NCI-H187 treated with DMSO at 0.1 percent for 48 hours (cell line): Measurements from ENCODE around the gene NDUFS6.
"Not testable (repeated sequence)": the region's sequence is repeated elsewhere in the genome, so short reads cannot be mapped to it uniquely, and the experiment has no call there.

ENCODE experiments used
- DNase-seq: peaks from one replicate; lab custom pipeline; 2025; lab: John Stamatoyannopoulos, UW

The NDUFS6 gene

DNA sequence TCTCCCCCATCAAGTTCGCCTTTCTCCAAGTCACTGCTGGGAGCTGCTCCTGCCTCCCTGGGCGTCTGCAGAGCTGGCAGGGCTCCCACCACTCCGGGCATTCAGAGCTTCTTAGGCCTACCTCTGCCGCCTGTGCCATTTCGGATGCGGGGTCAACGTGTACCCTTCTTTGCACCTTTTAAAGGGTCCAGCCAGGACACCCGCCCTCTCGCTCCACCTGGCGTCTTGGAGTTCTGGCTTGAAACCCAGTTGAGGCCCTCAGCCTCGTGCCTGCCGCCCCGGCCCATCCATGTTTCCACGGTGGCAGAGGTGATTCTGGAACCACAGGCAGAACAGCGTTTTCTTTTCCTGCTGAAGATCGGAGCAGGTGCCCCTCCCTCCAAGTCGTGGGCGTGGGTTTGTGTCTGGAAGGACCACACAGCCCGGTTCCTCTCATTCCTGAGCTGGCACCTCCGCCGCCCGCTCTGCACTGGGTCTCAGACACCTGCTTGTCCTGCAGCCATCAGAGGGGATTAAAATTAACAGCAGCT, 32.9 kb downstream of the NDUFS6 start:
- no peak for DNase-seq

DNA sequence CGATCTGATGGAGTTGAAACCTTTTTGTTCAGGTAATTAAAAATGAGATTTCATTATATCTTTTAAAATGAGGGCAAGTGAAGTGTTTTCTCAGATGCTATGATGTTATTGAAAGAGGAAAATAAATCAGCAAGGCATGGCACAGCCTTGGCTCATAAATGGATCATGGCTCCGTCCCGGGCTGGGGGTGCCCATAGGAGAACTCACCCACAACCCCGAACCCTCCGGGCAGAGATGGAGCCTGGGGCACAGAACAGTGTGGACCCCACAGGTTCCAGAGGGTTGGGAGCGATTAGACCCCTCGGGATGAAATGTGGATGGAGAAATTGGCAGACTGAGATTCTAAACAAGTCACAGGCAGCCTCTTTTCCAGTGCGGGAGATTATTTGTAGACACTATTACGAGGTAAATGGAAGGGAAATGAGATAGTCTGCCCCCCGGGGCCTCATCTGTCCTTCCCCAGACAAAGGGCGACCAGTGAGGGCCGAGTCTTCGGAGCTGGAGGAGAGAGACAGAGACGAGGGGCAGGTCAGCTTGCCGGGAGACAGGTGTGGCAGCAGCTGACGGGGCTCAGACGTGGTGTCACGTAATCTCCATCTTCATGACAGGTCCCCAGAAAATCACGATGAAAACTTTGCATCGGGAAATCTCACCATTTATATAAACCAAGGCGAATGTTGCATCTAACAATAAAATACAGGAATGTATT, 33.7 kb downstream of the NDUFS6 start:
- DNase-seq: no peak

DNA sequence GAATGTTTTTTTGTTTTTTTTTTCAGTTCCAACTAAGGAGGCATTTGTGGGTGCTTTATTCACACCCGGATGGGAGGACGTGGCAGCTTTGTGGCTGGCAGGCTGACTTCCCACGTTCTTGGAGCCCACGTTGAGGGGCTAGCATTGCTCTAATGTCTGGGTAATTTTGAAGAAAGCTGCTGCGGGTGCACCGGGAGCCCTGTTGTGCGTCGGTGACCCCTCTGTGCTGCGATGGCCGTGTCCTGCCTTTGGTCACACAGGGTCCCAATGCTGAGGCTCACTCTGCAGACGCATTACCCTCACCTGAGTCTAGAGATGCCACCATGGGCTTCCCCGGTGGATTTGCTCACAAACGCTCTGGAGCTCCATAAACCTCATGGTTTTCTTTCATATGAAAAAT, 34.2 kb downstream of the NDUFS6 start:
- no peak for DNase-seq

DNA sequence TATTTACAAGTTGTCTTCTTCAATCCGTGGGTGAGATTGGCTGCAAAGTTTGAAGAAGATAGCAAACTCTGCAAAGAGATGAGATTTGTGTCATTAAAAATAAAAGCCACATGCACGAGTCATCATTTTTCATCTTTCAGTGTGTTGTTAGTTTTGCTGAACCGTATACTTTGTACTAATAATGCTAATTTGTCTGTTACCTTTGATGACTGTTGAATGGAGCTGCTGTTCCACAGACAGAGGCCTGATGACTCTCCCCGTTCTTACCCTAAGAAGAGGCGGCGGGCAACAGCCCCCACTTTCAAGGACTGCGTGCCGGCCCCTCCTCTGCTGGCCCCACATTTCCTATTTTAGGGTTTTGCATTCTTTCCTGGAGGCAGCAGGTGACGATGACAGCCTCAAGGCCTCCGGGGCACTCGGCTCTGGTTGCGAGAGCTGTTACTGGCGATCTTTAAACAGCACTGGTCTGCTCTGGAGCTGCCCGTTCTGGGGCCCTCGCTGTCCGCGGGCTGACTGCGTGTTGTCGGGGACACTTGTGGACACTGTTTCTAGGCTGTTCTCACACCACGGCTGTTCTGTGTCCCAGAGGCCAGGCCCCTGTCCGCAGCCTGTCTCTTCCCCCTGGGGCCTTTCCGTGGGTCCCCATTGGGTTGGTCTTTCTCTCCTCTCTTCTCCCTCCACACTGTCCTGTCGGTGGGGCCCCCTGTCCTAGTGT, 35.1 kb downstream of the NDUFS6 start:
- DNase-seq: no peak

DNA sequence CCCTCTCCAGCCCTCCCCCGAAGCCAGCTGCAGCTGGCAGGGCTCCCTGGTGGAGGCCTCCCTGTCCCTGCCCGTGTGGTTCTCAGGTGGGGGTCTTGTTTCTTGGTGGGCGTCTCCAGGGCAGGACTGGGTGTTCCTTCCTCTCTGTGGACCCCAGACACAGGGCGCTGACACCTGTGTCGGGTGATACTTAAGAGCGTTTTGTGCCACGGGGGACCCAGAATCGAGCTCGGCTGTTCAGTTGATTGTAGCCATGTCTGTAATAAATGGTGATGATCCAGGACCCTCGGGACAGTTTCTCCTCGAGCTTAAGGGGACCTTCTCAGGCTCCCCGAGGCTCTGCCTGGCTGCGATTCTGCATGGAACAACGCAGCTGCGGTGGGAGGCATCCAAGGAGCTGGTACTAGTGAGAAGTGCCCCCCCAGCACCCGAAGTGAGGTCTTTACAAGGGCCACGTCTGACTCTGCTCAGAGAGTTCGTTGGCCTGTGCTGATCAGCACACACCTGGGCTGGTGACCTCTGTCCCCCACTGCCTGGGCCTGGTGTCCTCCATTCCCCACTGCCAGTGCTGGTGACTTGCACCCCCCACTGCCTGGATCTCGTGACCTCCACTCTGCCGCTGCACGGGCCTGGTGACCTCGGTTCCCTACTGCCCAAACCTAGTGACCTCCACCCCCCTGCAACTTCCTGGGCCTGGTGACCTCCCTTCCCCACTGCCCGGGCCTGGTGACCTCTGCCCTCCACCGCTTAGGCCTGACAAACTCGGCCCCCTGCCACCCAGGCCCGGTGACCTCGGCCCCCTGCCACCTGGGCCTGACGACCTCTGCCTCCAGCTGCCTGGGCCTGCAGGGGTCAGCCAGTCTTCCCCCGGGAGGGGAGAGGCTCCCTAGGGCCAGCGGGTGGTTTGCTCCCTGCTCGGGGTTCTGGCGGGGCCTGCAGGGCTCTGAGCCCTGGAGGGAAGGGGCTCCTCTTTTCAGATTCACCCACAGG, 36.0 kb downstream of the NDUFS6 start:
- no peak for DNase-seq

DNA sequence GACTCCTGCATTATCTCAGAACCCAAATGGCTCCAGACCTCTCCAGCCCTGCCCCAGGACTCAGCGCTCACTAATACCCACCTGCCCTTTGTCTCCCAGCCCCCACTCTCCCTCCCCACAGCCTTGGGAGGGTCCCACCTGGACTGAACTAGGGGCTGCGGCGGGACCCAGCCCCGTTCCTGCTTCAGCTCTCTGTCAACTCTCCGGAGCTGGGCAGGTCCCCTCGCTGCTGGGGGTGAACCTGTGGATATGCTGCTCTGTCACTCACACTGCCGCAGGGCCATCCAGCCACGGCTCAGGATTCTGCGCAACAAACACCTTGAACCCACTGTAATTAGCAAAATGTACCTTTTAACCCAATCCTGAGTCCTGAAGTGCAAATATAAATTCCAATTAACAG, 36.8 kb downstream of the NDUFS6 start:
- DNase-seq: no peak

DNA sequence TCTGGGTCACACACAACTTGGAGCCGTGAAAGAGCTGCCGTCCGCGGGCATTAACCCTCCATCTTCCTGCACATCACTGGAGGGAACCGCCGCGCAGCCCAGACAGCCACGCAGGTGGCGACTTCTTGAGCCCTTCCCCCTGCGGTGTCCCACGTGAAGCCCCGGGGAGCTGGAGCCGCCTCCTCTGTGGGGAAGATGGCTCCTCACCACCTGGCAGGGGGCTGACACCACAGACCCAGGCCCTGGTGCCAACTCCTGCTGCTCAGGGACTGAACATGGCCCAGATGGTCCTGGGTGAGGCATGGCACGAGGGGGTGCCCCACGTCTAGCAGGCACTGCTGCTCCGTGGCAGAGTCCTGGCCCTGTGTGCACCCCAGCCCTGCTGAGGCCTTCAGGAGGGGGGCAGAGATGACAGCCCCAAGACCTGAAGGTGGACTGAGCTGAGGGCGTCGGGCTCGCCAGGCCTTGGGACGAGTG, 38.9 kb downstream of the NDUFS6 start:
- no peak for DNase-seq

DNA sequence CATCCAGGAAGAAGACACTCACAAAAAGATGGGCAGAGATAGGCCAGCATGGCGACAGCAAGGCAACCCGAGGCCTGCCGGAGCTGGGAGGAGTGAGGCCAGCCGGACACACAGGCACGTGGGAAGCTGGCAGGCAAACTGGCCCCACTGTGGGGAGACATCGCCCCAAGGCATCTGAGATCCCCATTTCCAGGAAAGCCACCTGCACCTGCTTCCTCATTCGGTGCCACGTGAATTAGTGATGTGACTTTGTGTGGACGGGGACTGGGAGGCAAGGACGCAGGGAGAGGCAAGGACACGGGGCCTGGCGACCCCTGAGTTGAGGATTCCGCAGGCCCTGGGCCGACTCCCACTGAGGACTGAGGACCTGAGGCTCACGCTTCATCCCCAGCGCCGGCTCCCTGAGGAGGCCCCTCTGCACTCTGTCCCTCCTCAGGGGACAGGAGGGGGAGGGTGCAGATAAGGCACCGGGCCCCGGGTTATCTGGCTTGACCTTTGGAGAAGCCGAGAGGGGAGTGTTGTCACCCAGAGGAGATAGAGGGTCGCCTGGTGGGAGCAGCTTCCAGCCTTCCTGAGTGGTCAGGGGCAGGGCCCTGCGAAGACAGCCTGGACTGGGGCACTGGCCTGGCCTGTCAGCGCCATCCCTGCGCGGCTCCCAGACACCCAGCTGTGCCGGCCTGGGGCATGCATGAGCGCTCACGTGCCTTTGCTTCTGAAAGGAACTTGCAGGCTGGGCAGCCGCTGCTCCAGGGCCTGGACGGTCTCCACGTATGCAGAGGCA, 39.7 kb downstream of the NDUFS6 start:
- DNase-seq: no peak

DNA sequence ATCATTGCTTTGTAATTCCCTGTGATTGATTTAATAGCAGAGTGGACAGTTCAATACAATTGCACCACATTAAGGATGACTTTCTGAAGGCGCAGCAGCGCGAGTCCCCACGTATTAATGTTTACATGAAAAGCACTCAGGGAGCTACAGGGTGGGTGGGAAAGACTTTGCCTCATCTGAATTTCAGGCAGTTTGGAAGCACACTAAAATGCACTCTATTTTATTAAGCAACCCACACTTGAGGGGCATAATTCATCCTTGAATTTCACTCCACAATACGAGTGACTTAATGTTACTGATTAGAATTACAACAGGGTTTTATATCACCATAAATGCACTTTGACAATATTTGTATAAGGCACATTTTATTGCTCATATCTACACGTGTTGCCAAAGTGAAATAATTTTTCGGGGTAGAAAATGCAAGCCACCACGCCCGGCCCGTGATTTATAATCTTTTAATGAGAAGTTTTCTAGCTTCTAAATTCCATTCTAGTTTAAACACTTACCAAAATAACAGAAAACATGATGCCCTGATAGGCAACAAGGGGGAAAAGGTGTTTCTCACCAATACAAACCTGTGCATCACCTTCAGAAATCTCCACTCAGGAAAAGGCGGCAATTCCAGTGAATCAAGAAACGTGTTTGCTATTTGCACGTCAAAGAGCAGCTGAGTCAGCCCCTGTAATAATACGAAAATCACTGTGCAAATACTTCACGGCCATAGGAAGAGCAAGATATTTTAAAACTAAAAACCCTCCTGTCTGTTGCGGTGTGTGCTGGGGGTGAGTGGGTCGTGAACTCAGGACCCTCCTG, 41.0 kb downstream of the NDUFS6 start:
- no peak for DNase-seq

DNA sequence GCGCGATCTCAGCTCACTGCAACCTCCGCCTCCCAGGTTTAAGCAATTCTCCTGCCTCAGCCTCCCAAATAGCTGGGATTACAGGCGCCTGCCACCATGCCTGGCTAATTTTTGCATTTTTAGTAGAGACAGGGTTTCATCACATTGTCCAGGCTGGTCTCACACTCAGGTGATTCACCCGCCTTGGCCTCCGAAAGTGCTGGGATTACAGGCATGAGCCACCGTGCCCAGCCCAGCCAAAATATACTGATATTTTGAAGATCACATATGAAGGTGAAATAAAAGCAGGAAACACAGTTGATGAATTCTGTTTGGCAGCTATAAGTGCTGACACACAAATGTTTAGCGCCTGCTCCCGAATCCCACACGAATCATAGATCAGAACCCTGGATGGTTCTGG, 42.6 kb downstream of the NDUFS6 start:
- not testable (repeated sequence) for DNase-seq

DNA sequence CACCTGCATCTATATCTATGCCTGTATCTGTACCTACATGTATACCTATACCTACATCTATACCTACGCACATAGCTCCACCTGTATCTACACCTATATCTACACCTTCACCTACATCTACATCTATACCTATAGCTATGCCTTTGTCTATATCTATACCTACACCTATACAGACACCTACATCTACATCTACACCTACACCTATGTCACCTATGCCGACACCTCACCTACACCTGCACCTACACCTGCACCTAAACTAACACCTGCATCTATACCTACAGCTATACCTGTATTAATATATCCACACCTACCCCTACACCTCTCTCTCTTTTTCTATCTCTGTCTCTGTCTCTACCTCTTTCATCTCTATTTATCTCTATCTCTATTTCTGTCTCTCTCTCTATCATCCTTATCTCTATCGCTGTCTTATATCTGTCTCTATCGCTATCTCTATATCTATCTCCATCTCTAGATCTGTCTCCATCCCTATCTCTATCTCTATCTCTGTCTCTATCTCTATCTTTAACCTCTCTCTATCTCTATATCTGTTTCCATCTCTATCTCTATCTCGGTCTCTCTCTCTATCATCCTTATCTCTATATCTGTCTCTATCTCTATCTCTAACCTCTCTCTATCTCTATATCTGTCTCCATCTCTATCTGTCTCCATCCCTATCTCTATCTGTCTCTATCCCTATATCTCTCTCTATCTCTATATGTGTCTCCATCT, 43.7 kb downstream of the NDUFS6 start:
- no peak for DNase-seq

DNA sequence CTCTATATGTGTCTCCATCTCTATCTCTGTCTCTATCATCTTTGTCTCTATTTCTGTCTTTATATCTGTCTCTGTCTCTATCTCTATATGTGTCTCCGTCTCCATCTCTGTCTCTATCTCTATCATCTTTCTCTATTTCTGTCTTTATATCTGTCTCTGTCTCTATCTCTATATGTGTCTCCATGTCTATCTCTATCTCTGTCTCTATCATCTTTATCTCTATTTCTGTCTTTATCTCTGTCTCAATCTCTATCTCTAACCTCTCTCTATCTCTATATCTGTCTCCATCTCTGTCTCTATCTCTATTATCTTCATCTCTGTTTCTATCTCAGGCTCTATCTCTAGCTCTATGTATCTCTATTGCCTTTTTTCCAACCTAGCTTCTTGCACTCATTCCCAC, 44.5 kb downstream of the NDUFS6 start:
- no peak for DNase-seq

DNA sequence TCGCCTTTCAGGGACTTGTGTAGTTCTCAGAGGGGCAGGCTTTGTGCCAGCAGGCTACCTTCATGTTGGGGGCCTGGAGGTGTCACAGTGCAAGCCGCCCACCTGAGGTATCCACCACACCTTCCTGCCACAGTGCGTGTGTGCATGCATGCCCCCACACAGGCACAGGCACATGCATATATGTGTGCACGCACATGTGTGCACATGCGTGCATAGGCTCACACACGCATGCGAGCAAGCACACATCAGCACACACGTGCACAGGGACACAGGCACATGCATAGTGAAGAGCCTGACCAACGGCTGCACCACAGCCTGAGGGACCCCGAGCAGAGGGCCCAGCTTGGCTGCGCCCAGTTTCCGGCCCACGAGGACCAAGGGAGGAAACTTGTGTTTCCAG, 45.4 kb downstream of the NDUFS6 start:
- DNase-seq: no peak

DNA sequence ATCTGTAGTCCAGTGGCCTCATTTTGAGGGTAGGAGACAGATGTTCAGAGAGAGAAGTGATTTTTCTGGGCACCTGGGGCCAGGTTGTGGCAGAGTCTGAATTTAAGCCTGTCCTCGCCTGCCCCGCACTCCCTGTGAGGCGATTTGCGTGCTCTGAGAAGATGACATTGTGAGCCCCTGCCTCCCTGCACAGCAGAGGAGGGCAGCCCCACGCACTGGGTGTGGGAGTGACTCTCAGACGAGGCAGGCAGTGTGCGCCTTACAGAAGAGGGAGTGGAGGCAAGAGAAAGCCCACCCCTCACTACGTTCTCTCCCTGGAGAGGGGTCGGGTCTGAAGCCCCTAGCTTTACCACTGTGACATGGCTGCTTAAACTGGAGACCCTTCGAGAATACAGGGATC, 45.8 kb downstream of the NDUFS6 start:
- DNase-seq: no peak

DNA sequence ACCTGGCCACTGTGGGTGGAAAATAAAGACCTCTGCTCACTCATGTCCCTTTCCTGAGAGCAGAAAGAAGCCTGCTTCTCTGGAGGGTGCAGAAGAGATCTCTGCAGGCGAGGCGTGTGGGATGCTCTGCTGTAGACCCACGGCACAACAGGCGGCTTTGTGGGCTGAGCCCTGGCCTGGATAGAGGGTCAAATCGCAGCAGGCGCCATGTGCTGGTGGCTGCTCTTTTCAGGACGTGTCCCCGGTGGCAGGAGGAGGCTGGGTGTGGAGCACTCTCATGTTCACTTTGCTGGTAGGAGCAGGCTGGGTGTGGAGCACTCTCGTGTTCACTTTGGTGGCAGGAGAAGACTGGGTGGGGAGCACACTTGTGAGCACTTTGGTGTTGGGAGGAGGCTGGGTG, 46.4 kb downstream of the NDUFS6 start:
- DNase-seq: no peak

DNA sequence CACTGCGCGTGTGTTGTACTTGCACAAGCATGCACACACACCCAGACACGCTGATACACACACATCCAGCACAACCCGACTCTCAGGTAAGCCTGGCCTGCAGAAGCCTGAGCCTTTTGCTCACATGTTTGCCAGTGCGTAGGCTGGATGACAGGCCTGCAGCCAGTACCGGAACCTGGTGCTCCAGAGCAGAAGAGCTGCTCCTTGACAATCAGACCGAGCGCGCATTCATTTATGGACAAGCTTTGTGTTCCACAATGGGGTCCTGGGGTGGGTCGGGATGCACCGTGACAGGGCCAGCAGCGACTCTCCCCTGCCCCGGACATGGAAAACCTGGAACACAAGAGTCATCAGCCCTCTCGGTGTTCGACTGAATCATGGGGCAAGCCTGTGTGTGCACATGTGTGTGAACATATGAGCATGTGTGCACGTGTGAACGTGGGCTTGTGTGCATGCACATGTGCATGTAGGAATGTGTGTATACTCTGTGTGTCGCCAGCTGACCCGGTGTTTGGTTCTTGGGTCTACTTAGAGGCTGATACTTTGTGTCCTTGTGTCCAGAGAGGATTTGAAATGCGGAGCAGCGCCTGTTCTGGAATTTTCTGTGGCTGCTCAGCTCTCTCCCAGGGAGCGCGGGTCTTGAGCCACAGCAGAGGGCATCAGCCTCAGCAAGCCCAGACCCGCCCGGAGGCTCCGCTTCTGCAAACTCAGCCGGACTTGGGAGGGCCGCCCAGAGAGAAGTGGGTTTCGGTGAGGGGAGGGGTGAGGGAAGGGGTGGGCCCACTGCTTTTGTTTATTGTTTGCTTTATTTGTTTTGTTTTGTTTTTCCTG, 49.3 kb downstream of the NDUFS6 start:
- DNase-seq: no peak

DNA sequence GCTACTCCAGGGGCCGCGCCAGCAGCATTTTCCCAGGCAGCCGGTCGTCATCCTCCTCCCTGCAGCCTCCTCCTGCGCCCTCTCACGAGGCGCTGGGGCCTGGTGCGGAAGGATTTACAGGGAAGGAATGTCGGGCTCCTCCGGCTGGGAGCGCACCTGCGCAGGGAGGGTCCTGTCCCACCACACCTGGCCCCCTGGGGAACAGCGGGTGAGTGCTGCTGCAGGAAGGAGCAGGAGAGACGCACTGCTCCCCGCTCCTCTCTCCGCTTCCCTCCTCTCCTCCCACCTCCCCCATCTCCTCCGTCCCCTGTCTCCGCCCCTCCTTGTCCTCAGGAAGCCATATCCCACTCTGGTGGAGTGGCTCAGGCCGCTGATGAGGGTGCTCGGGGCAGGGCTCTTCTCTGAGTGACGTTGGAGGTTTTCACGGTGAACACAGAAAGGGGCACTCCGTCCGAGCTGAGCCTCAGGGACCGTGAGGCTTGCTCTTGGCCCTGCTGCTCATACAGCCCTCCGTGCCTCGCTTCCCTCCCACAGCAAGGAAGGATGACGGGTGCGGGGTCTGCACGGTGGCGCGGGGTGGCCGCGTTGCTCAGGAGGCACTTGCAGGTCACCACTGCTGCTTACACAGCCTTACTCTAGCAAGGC, 50.2 kb downstream of the NDUFS6 start:
- no peak for DNase-seq

DNA sequence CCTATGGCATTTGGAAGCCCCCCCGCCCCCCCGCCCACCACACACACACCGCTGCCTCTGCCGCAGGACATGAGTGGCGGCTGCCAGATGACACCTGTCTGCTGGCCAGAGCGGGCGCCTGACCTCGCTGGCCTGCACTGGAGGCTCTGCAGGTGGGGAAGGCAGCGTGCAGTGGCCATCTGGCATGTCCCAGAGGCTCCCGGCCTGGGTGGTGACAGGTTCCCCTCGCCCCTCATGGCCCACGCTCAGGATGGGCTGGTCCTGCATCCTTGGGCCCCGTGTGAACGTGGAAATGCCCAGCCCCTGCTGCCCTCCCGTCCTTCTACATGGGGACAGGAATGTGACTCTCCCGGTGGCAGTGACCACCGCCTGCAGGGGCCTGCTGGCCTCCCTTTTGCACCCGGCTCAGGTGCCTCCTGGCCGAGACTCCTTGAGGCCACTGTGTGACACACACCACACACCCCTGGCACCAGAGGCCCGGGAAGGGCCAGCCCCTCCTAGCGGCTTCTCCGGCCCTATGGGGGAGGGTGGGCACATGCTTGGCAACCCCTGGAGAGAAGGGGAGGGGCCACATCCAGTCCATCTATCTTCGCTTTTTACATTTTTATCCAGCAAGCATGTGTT, 51.2 kb downstream of the NDUFS6 start:
- DNase-seq: no peak
